ENCODE measurements around the gene SLC6A6.

SLC6A6 gene

GRCh38 chr3:14369675-14370669 is 32.4 kb upstream of the SLC6A6 start:
- no peak overlapping the region for H3K4me3 ChIP-seq (ENCODE audit: low read depth in 1 of 2, low read length in 2 of 2)
- no peaks in the 10 kb centered on the region for H3K4me1 ChIP-seq (ENCODE audit: insufficient read depth, low read length)
- H2AFZ ChIP-seq (ENCODE audit: low read depth, low read length) = no peak overlapping the region
- no peak overlapping the region for H3K27ac ChIP-seq (ENCODE audit: low read length)
- no peaks in the 10 kb centered on the region for H4K20me1 ChIP-seq (ENCODE audit: insufficient read depth, low read length)
- ATAC-seq (ENCODE audit: insufficient read depth, low read depth) (no peak), DNase-seq (no peak)
- TF ChIP-seq EZH2 (IDR thresholded peaks at IDR 0.05; ENCODE audit: borderline replicate concordance, low read depth, low read length, severe bottlenecking) = no peak
- TF ChIP-seq CTCF (IDR thresholded peaks at IDR 0.05; ENCODE audit: borderline replicate concordance, extremely low read depth, low read length, poor library complexity, severe bottlenecking) = no peak
- no peaks in the 10 kb centered on the region for H3K79me2 ChIP-seq (ENCODE audit: insufficient read depth, low read length)
- H3K9me3 ChIP-seq (ENCODE audit: insufficient read depth, low read length, severe bottlenecking) = no peaks in the 10 kb centered on the region
- H3K27me3 ChIP-seq (ENCODE audit: insufficient read depth, low read length, poor library complexity) = no peaks in the 10 kb centered on the region
- no peak overlapping the region for H3K4me2 ChIP-seq (ENCODE audit: insufficient read depth, low read length)
- H3K36me3 ChIP-seq (ENCODE audit: insufficient read depth, low read length) = no peaks in the 10 kb centered on the region
- H3K9ac ChIP-seq (ENCODE audit: low read depth, low read length) = no peak overlapping the region

GRCh38 chr3:14370720-14371572 is 31.5 kb upstream of the SLC6A6 start:
- Histone ChIP-seq H2AFZ (ENCODE audit: low read depth, low read length) (no peak overlapping the region), H3K4me1 (ENCODE audit: insufficient read depth, low read length) (no peaks in the 10 kb centered on the region), H3K9me3 (ENCODE audit: insufficient read depth, low read length, severe bottlenecking) (no peaks in the 10 kb centered on the region), H3K27me3 (ENCODE audit: insufficient read depth, low read length, poor library complexity) (no peaks in the 10 kb centered on the region), H3K79me2 (ENCODE audit: insufficient read depth, low read length) (no peaks in the 10 kb centered on the region), H3K9ac (ENCODE audit: low read depth, low read length) (no peak overlapping the region), H3K4me3 (ENCODE audit: low read depth in 1 of 2, low read length in 2 of 2) (no peak overlapping the region), H3K27ac (ENCODE audit: low read length) (no peak overlapping the region), H3K36me3 (ENCODE audit: insufficient read depth, low read length) (no peaks in the 10 kb centered on the region), H3K4me2 (ENCODE audit: insufficient read depth, low read length) (no peak overlapping the region), H4K20me1 (ENCODE audit: insufficient read depth, low read length) (no peaks in the 10 kb centered on the region)
- no peak for TF ChIP-seq CTCF (IDR thresholded peaks at IDR 0.05; ENCODE audit: borderline replicate concordance, extremely low read depth, low read length, poor library complexity, severe bottlenecking)
- ATAC-seq (ENCODE audit: insufficient read depth, low read depth) (no peak), DNase-seq (no peak)

- Histone ChIP-seq H3K4me3 (ENCODE audit: low read depth in 1 of 2, low read length in 2 of 2) (no peak overlapping the region), H4K20me1 (ENCODE audit: insufficient read depth, low read length) (no peaks in the 10 kb centered on the region), H3K4me1 (ENCODE audit: insufficient read depth, low read length) (no peaks in the 10 kb centered on the region), H3K9ac (ENCODE audit: low read depth, low read length) (no peak overlapping the region), H2AFZ (ENCODE audit: low read depth, low read length) (no peak overlapping the region), H3K36me3 (ENCODE audit: insufficient read depth, low read length) (no peaks in the 10 kb centered on the region), H3K27me3 (ENCODE audit: insufficient read depth, low read length, poor library complexity) (no peaks in the 10 kb centered on the region), H3K9me3 (ENCODE audit: insufficient read depth, low read length, severe bottlenecking) (no peaks in the 10 kb centered on the region), H3K4me2 (ENCODE audit: insufficient read depth, low read length) (no peak overlapping the region), H3K27ac (ENCODE audit: low read length) (no peak overlapping the region), H3K79me2 (ENCODE audit: insufficient read depth, low read length) (no peaks in the 10 kb centered on the region)
- DNase-seq = no peak
- no peak for ATAC-seq (ENCODE audit: insufficient read depth, low read depth)
- TF ChIP-seq EZH2 (IDR thresholded peaks at IDR 0.05; ENCODE audit: borderline replicate concordance, low read depth, low read length, severe bottlenecking) (no peak), CTCF (IDR thresholded peaks at IDR 0.05; ENCODE audit: borderline replicate concordance, extremely low read depth, low read length, poor library complexity, severe bottlenecking) (no peak)
Measured at GRCh38 chr3:14371573-14372474, 30.6 kb upstream of the SLC6A6 start.
